NCI-H1105 (cell line): ENCODE results near the gene KCTD8.

Experiments
- DNase-seq: peaks from one replicate; lab custom pipeline; 2025; lab: John Stamatoyannopoulos, UW

KCTD8 gene

DNA sequence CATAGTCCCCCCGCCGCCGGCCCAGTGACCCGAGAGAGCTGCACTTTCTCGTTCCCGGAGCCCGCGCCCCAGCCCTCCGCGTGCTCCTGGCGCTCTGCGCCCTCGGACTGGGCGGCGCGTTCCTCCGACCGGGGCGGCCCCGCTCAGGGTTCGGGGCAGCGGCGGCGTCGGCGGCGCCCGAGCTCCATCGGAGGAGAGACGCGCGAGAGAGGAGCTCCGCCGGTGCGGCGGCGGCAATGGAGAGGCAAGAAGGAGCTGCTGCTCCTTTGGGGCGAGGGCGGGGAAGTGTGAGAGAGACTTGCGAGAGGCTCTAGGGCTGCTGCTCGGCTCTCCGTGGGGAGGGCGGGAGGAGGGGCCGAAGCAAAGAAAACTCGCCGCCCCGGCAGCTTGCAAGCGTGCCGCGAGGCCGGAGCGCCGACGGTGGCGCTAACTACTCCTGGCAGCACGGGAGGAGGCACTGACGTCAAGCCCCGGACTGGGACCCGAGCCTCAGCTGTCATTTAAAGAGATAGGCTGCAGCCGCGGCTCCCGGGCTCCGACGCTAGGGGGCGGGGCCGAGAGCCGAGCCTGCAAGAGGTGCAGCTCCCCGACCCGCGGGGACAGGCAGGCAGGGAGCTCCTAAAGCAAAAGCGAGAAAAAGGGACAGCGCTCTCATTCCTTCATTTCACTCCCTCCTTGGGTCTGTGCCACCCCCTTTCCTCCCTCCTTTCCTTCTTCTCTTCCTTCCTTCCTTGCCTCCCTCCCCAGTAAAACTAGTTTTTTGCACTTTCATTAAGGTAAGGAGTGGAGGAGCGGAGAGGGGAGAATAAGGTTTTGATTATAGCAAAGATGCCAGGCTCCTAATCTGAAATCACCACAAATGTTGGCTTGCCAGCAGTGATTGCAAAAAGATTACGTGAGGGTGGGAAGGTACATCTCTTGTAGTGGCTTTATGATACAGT, at the start of gene KCTD8:
Gene KCTD8 (minus strand): TSS at position 289 of the 941 bp plus-strand sequence.
- peak; percentile 79 for DNase-seq

DNA sequence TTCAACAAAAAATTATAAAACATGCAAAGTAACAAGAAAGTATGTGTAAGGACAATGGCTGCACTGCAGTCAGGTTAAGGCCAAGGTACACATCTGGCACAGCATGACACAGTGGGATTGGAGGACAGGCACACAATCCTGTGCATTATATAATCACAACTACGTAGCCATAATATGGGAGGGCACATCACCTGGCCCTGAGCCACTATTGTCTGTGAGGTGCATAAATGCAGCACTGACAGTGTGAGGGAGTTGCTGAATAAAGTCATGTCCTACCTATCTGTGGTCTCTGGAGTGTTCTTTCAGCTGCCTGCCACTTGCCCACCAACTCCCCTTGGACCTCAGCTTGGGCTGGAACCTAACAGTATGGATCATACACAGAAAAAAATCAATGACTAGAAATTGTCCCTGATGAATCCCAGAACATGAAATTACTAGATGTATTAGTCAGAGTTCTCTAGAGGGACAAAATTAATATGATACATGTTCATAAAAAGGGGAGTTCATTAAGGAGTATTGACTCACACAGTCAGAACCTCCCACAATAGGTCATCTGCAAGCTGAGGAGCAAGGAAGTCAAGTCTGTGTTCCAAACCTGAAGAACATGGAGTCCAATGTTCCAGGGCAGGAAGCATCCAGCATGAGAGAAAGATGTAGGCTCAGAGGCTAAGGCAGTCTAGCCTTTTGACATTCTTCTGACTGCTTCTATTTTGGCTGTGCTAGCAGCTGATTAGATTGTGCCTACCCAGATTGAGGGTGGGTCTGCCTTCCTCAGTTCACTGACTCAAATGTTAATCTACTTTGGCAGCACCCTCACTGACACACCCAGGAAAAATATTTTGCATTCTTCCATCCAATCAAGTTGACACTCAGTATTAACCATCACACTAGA, 46.4 kb upstream of the KCTD8 start:
- DNase-seq = no peak

DNA sequence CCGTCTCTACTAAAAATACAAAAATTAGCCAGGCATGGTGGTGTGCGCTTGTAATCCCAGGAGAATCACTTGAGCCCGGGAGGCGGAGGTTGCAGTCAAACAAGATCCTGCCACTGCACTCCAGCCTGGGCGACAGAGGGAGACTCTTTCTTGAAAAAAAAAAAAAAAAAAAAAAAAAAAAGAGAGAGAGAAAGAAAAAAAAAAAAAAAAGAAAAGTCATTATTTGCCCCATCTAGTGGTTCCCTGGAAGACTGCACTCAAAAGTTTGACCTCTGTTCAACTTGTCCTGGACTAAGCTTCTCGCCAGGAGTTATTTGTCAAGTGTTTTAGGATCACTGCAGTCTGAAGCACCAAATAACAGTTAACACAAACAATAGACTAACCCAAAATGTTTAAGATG, 45.3 kb upstream of the KCTD8 start:
- no peak for DNase-seq

DNA sequence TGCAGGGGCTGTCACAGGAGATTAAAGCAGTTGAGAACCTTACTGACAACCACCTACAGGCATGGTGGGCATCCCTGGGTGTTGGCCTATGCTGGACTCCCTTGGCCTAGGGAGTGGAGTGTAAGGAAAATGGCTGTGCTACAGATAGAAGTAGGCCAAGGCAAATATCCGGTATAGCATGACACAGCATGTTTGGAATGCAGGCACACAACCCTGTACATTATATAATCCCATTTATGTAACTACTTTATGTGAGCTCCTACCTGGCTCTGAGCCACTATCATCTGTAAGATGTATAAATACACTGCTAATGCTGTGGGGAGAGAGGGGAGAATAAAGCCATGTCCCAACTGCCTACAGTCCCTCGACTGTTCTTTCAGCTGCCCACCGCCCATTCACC, 38.7 kb upstream of the KCTD8 start:
- DNase-seq = no peak

DNA sequence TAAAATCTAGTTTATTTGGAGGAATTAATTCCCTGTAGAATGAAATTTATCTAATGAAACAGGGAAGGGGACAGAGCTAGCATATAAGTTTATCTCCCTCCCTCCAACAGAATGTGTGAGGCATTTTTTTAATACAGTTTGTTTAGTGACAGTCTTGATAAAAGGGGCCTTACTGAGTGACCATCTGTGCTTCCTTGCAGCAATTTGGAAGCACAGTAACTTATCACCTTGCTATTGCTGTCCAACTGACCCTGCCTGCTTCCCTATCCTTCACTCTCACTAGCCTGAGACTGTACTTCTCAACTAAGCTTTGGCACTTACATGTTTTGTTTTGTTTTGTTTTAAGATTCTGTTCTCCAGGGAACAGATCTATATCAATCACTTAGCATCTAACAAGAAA, 31.1 kb upstream of the KCTD8 start:
- no peak for DNase-seq

DNA sequence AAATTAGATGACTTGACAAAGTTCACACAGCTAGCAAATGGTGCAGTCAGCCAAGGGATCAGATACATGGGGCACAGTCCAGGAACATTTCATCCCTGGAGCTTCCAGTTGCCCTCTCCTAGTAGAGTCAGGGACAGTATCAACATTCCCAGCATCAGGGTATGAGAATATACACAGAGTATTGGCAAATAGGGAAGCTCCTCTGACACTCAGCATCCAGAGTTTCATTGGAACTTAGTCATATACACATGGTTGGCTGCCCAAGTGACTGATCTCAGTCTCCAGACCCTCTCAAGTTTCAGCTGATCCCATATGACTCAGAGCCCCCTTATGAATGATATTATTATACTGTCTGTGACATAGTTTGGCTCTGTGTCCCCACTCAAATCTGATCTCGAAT, 13.7 kb upstream of the KCTD8 start:
- DNase-seq = no peak

DNA sequence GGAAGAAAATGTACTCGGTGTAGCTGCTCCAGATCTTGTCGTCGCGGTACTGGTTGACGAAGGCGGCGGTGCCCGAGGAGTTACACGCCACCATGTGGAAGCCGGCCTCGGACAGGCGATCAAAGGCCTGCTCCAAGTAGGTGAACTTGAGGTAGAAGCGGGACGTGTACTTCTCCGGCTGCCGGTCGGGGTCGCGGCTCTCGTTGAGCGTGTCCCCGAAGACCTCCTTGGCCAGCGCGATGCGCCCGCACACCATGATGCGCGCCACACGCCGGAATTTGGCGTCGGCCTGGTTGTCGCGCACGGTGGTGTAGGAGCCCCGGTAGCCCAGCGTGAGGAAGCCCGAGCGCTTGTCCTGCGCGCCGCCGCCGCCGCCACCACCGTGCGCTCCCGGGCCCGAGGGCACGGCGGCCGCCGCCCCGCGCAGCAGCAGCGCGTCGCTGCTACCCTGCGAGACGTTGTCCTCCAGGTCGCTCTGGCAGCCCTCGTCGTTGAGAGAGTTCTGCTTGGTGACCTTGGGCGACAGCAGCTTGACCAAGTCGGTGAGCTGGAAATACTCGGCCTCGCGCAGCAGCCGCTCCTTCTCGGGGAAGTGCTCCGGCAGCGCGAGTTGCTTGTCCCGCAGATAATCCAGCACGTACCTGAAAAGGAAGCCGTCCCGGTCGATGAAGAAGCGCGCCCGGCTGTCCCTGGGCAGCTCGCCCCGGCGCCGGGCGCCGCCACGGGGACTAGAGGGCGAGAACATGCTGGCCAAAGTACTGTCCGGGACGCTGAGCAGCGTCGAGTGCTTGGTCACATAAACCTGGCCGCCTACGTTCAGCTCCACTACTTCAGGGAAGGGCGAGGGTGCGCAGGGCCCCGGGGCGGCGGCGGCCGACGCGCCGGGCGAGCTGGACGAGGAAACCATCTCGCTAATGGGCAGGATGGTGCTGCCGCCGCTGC, 775 bp downstream of the KCTD8 start:
- no peak for DNase-seq

DNA sequence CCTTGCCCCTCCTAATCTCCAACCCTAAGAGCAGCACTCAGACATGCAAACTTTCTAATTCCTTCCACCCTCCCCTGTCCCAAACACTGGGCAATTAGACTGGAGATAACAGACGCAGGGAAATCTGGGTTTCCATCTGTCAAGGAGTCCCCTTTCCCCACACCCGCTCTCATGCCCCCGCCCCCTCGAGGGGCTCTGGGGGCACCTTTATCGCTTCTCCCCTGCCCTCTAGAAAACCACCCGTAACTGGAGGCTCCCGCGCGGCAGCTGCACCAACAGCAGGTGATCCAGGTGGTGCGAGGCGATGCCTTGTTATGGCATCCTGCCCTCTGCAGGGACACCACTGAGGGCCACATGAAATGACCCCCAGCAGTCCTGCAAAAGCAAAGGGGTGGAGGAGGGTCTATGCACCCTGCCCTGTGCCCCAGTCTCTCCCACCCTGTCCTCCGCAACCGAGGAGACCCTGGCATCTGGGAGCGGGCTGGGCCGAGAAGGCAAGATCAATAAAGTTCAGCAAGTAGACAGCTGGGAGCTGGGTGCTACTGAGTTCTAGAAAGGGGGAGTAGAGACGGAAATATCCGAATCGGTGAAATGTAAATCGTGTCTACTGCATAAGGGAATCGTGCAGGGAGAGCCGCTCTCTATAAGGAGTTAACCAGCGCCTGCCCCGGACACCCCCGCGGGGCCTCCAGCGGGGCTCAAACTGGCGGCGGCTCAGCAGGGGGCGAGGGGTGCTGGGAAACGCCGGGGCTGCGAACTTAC, 1.6 kb downstream of the KCTD8 start:
- DNase-seq = no peak

DNA sequence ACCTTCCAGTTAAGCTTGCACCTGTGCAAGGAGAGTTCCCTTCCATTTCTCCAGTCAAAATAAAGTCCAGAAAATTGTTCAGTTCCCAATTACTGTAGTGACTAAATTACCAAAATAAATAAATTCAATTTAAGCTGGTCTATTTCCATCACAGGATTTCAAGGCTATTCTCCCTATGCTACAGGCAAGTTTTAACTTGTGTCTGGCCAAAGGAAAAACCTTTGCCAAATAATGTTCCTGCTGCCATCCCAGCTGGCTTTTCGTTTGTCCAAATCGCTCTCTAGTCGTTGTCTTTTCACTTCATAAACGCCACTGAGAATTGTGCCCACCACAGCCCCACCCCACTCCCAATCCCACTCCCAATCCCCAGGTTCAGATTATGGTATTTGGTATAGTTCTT, 2.4 kb downstream of the KCTD8 start:
- no peak for DNase-seq

DNA sequence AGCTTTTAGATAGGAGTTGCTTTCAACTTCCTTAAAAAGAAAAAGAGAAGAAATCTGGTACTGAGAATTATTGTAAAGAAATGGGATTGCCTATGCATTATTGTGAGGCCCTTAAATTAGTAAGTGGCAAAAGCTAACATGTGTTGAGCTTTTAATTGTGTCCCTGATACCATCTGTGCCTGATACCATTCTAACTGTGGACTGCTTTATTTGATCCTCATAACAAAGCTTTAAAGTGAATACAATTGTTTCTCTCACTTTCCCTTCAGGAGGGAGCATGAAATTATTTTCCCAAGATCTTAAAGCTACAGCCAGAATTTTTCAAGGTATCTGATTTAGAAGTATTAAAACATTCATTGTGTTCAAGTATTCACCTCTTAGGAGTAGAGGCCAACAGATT, 9.9 kb downstream of the KCTD8 start:
- no peak for DNase-seq

DNA sequence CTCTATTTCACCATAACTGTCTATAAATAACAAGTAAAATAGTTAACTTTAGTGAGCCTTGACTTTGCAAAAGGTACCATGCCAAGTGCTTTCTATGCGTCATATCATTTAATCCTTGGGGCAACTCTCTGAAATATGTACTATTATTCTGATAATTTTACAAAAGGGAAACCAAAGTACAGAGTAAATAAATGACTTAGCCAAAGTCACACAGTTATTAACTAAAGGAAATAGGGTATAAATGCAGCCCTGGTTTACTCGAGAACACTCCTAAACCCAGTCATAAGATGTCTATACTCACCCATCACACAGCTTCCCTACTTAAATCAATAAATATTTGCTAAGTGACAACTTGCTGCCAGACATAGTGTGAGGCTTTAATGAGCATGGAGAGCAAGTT, 14.4 kb downstream of the KCTD8 start:
- DNase-seq = no peak

DNA sequence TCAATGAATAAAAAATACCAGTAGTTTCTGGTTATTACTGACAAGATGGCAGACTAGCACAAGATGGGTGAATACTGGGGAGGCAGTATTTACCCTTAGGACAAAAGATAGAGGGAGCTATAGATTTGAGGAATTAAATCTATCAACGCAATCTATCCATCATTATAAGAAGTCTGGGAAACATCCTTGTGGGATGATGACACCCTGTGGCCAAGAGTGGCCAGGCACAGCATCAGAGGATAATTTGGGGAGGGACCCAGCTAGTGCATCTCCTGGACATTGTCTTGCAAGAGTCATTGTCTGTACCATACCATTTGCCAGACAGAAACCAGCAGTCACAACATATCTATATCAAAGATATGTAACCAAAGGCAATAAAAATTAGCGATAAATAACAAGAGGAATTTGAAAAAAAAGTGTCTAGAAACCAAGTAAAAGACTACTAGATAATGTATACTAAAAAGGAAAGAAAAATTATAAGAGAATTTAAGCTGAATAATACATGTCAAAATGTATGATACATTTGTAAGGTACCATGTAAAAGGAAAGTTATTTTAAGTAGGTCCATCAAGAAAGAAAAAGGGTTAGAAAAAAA, 22.9 kb downstream of the KCTD8 start:
- DNase-seq = no peak

DNA sequence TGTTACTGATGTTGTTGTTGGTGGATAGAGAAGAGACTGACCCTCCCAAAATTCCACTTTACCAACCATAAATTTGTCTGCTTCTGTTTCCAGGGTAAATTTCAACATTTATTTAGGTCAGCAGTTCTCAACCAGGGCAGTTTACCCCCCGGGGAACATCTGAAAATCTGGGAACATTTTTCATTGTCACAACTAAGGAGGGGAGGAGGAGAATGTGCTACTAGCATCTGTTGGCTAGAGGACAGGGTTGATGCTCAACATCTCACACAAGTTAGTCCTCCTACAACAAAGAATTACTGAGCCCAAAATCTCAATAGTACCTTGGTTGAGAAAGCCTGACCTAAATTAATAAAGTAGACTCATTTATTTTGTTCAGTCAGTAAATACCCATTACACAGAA, 25.7 kb downstream of the KCTD8 start:
- DNase-seq = no peak

DNA sequence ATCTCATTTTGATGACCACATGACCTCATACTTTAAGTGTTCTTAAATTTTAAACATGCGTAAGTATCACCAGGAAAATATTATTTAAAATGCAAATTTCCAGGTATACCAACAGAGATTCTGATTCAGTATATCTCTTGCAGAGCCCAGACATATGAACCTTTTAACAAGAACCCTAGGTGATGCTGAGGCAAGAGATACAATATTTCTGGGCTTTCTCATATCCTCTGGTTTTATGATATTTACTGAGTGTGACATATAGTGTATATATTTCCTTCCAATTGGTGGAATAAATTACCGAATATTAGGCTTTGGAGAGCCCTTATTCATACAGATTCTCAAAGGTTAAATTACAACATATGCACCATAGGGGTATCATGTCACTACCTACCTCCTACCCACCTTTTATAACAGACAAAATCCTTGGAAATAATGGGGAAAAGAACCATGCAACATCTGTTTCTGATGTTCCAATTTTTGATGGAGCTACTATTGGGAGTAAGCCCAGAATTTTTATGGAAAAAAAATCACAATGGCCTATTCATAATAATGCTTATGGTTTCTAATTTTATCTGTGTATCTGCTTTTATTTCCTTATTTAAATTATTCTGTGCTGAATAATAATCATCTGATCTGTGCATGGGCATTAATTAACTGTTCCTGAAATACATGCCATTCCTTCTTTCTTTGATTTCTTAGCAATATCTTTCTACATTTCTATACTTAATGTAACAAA, 27.1 kb downstream of the KCTD8 start:
- no peak for DNase-seq

DNA sequence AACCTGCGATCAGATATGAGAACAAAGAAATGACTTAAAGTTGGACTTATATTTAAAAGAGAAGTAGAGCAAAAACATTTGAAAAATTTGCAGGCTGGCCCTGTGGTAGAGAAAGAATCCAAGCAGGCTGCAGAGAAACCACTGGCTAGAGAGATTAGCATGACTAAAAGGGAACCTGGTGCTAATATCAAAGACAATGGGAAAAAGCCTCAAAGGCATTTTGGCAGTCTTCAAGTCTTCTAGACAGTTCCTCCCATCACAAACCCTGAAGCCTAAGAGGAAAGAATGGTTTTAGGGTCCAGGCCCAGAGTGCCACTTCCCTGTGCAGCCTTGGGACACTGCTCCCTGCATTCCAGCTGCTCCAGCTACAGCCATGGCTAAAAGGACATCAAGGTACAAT, 33.4 kb downstream of the KCTD8 start:
- DNase-seq = no peak

DNA sequence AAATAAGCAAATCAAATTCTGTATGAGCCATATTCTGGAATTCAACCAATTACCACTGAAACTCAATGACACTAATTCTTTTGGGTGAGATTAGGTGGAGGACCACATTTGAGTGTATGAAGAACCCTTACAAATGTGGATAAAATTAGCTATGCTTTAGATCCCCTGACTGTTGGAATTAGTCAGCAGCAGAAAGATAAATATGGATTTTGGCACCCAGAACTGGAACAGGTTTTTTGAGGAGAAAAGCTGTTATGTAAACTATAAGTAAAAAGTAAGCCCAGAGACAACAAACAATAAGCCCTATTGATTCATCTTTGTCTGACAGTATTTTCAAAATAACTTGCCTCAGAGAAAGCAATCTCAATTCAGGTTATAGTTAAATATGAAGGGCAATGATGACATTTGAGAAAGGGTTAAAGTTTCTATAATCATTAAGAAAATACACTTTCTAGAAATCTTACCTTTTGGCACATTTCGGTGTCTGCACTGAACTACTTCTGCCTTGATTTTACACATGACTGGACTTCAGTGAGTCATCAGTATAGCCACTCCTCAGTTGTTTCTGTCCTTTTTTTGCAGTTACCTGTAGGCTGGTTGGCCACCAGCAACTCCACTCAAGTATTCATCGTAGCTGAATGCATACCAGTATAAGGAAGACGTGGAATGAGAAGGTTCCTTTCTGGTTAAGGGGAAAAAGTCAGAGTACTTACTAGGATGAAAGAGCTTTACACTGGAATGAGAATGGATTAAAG, 80.0 kb downstream of the KCTD8 start:
- no peak for DNase-seq

DNA sequence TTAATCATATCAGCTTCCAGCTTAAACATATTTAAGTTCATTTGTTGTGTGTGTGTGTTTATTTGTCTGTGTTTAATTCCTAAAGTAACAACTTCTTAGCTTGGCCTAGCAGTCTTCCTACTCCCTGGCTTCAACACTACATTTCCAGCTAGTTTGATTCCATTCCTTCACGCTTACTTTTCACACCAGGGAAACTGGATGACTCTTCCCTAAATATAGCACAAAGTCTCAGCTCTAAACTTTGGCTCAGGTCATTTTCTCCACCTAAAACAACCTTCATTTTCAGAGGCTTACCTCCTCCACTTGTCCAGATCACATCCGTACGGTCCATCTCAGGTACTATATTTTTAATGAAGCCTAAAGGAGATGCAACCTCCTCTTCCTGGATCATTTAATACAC, 94.4 kb downstream of the KCTD8 start:
- no peak for DNase-seq

DNA sequence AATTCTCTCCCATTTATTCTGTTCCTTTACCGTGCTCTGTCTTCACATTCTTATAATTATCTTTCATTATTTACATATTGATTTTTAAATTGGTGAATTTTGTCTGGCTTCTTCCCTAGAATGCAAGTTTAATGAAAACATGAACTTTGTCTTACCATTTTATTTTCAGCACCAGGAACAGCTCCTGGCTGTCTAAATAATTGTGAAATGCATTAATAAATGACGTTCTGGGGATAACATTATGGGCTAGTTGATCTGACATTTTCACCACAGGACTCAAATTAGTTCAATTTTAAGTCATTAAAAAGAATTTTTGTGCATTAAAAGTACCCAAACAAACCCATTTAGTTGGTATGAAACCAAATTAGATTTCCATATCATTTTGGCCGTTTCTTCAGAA, 97.5 kb downstream of the KCTD8 start:
- DNase-seq = no peak

DNA sequence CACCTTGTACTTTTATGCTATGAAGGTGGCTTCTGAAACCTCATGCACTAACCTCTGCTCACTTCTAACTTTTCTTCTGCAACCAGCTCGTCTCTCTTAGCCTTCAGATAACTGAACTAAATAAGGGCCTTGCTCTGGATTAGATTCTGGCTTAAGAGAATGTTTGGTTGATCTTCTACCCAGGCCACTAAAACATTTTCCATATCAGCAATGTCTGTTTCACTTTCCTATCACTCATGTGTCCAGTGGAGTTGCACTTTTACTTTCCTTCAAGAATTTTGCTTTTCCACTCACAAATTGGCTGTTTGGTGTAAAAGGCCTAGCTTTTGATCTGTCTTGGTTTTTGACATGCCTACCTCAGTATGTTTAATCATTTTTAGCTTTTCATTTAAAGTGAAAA, 105.8 kb downstream of the KCTD8 start:
- DNase-seq = no peak
